SK-MEL-5 (cell line): ENCODE results near the gene PTGR3. TPM values are rescaled to one million over a fixed set of nuclear protein-coding genes. Genes with fewer than 3 reads are reported as not detected.

Experiments
- DNase-seq: peaks from one replicate; pipeline ENCODE4 v3.0.0-alpha.2; 2016; ENCODE audit warnings: low read depth, low spot score
- in situ Hi-C: cut with HindIII; loops from 2 replicates; pipeline ENCODE4 v1.10.0; 2016; ENCODE audit warnings: low sequenced_read_pairs, high pct_unique_total_duplicates, low pct_unique_long_range_greater_than_20kb
- polyA plus RNA-seq, 2 experiments: library from polyadenylated mRNA; depleted of rRNA; stranded (reverse); fragments of >200 nt; gene quantifications; 2 replicates each; pipeline ENCODE4 v1.2.3, GENCODE V29; 2015
- total RNA-seq: library from RNA; depleted of rRNA; stranded (reverse); fragments of >200 nt; shearing (Covaris generic); gene quantifications from 2 replicates; pipeline ENCODE4 v1.2.3, GENCODE V29; 2014; rRNA removed

Gene PTGR3, protein sequence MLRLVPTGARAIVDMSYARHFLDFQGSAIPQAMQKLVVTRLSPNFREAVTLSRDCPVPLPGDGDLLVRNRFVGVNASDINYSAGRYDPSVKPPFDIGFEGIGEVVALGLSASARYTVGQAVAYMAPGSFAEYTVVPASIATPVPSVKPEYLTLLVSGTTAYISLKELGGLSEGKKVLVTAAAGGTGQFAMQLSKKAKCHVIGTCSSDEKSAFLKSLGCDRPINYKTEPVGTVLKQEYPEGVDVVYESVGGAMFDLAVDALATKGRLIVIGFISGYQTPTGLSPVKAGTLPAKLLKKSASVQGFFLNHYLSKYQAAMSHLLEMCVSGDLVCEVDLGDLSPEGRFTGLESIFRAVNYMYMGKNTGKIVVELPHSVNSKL
- total RNA-seq: 7.2 and 10.0 TPM in 2 replicates
- 22.6 and 29.4 TPM in 2 replicates for polyA plus RNA-seq (2015; cell fraction: cytosol; rRNA removed)
- polyA plus RNA-seq (2015; cell fraction: nucleus; rRNA removed): 29.7 and 30.8 TPM in 2 replicates

DNA sequence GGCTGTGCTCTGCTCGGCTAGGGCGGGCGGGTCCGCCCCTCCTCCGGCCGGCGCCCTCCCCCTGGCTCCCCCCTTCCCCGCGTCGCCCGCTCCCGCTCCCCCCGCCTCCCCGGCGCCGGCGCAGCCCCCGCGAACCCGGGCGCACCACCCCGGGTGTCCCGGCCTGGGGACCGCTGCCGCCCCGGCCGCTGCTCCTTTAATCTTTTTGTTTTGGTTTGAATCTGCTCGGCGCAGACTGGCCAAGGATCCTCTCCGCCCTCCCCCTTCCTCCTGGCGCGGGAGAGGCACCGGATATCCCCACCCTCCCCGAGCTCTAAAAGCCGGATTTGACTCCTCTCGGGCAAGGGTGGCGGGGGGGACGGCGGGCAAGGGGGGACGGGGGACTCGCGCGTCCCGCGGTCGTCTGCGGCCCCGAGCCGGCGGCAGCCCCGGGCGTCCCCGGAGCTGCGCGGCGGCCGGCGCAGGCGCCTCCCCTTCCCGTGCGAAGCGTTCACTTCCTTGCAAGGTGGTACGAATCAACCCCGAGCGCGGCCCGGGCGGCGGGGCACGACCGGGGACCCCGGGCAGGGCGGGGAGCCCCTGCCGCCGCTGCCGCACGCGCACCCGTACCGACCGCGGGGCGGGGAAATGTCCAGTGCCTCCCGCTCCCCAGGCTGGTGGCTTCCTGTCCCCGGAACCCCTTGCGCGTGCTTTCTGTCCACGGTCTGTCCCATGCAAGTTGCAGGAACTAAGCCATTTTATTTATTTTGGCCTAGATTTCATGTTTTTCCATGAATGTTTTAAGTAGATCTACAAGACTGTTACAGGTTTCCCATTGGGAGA is at the start of gene PTGR3:
Gene PTGR3 (minus strand): TSS at position 11 of the 822 bp plus-strand sequence. CDS start 81 bp downstream, outside the sequence.
- in situ Hi-C loops: no loop called here

GRCh38 chr18:75257605-75258004 is 48.7 kb upstream of the PTGR3 start:
- no peak for DNase-seq
- in situ Hi-C loops: no loop called here

More for the DNA sequence above, at the start of gene PTGR3:
- DNase-seq: peak; percentile 81

GRCh38 chr18:75256376-75256775 is 47.4 kb upstream of the PTGR3 start:
- in situ Hi-C loops: no loop called here
- DNase-seq: no peak

GRCh38 chr18:75255094-75255493 is 46.2 kb upstream of the PTGR3 start:
- in situ Hi-C loops: no loop called here
- no peak for DNase-seq

DNA sequence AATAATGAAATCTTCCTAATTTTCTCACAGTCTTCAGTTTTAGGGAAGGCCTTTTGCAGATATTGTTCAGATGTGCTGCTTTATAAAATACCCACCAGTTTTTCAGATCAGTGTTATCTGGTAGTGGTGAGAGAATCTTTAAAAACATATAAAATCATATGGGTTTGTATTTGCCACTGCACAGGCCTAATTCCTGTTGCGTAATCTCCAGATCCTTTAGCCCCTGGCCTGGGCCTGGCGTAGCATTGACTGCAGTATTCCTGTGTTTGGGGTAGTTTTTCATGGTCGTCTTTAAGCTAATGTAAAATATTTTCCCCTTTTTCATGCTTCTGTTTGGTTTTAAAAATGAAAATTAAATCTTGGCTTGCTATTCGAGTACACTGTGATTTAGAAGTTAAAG is 44.8 kb upstream of the PTGR3 start:
- in situ Hi-C loops: no loop called here
- DNase-seq: no peak

- DNase-seq: no peak
- in situ Hi-C loops: no loop called here
These were observed 44.1 kb upstream of the PTGR3 start for GRCh38 chr18:75253043-75253442.

DNA sequence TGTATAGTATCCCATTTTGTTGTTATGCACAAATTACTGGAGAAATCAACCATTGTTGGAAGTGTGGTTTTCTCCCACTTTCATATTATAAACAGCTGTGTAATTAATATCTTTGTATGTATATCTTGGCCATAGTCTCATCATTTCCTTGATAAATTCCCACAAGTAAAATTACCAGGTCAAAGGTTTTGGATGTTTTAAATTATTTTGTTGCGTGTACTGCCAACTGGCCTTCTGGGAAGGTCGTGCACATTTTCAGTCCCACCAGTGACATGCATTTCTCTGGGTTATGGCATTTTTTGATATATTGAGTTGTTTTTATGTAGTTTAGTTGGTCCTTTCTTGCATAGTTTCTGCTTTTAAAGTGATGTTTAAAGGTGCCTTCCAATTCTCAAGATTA is 43.2 kb upstream of the PTGR3 start:
- DNase-seq: no peak
- in situ Hi-C loops: no loop called here

- no peak for DNase-seq
- in situ Hi-C loops: no loop called here
These were observed 42.5 kb upstream of the PTGR3 start for GRCh38 chr18:75251466-75251865.

DNA sequence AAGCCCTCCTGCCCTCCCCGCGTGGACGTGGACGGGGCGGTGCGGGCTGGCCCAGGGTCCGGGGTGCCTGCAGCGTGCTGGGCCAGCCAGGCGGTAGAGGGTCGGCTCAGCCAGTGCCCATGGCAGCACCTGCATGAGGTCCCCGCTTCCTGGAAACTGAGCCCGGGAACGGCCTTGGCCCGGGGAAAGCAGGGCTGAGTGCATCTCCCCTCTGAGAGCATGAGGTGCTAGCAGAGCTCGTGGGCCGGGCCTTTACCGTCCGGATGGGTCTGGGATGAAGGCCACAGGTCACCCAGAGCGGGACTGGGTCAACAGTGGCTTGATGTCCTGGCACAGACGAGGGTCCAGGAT is 41.5 kb upstream of the PTGR3 start:
- no peak for DNase-seq
- in situ Hi-C loops: no loop called here

- in situ Hi-C loops: no loop called here
- DNase-seq: no peak
These were observed 40.9 kb upstream of the PTGR3 start for GRCh38 chr18:75249672-75250470.

DNA sequence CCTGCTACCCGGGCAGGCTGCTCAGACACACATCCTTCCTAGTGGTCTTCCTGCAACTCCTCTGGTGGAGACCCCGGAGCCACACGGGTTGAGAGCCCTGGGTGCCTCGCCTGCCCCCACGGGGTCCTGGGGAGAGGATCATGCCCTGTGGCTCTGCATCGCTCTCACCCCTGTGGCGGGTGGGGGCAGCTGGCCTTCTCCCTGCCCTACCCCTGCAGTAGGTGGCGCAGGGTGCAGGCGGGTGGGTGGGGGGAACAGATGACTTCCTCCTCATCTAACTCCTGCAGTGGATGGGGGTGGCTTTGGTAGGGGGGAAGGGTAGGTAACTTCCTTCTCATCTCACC is 40.2 kb upstream of the PTGR3 start:
- DNase-seq: no peak
- in situ Hi-C loops: no loop called here

- in situ Hi-C loops: no loop called here
- no peak for DNase-seq
These were observed 39.7 kb upstream of the PTGR3 start for GRCh38 chr18:75248426-75249174.

- peak; percentile 30 for DNase-seq
- in situ Hi-C loops: no loop called here
These were observed 38.9 kb upstream of the PTGR3 start for GRCh38 chr18:75247611-75248421.

GRCh38 chr18:75246721-75247610 is 38.0 kb upstream of the PTGR3 start:
- peak; percentile 11 for DNase-seq
- in situ Hi-C loops: no loop called here

DNA sequence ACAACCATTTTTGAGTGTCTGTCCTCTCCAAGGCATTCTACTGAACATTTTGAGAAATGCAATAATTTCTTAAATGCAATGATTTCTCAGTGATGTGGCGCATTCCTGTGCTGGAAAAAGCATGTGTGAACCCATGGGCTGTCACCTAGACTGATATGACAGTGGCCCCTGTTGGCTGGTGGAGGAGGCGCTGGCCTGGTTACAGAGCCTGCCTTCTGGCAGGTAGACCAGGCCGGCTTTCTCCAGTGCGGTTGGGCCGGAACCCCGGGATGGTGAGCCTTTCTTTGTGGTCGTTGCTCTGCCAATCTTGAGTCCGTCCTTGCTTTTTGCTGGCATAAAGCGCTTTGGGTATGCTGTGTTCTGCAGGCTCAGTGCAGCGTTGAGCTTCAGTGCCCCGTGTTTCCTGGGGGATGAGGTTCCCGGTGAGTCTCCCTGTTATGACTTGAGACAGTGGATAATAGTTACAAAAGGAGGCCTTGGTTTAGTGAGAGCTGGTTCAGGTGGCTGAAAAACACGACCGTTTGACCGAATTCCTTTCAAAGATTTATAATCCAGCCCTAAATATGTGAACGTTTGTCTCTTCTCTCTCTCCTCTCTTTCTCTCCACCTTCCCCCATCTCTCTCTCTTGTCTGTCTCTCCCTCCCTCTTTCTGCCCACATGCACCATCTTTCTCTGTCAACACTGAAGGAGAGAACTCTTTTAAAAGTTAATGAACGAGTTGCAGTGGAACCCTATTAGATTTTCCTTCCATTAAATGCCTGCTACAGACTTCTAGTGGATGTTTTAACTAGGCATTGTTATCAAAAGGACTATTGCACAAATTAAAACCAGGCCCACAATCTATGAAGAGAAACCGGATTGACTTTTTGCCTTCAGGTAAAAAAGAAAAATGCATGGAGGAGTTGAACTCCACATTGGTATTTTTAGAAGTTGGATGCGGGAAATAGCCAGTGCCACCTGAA is 35.7 kb upstream of the PTGR3 start:
- in situ Hi-C loops: no loop called here
- peak; percentile 21 for DNase-seq
